Kidney epithelial cell (primary cell): ENCODE results near the gene HEG1. TPM values are rescaled to one million over a fixed set of nuclear protein-coding genes. Genes with fewer than 3 reads are reported as not detected.

Source experiments
- DNase-seq: peaks from one replicate; pipeline ENCODE4 v3.0.0-alpha.2; 2010; ENCODE audit warnings: low read depth
- H3K27me3 ChIP-seq: 2 replicates; pipeline ENCODE4 v1.6.0; 2011; ENCODE audit warnings: low read length; ENCODE audit not compliant: control insufficient read depth, insufficient read depth
- H3K36me3 ChIP-seq: 2 replicates; pipeline ENCODE4 v1.5.1; 2011; ENCODE audit warnings: low read length; ENCODE audit not compliant: control insufficient read depth, insufficient read depth
- H3K4me3 ChIP-seq: 2 replicates; pipeline ENCODE4 v1.5.1; 2011; ENCODE audit warnings: low read depth, mild to moderate bottlenecking, control low read depth, low read length
- total RNA-seq: library from RNA; depleted of rRNA; stranded (reverse); fragments of >200 nt; gene quantifications from 2 replicates; pipeline ENCODE4 v1.2.3, GENCODE V29; 2015
- TF ChIP-seq, protein P1 (sequence below): IDR thresholded peaks from 2 replicates; pipeline ENCODE4 v1.5.1; 2011; ENCODE audit warnings: mild to moderate bottlenecking, moderate library complexity, low read length, control low read depth, inconsistent platforms; ENCODE audit not compliant: insufficient read depth, poor library complexity, severe bottlenecking

HEG1 gene
- total RNA-seq, 1 donor from 2014 or later, result 17.4 TPM

DNA sequence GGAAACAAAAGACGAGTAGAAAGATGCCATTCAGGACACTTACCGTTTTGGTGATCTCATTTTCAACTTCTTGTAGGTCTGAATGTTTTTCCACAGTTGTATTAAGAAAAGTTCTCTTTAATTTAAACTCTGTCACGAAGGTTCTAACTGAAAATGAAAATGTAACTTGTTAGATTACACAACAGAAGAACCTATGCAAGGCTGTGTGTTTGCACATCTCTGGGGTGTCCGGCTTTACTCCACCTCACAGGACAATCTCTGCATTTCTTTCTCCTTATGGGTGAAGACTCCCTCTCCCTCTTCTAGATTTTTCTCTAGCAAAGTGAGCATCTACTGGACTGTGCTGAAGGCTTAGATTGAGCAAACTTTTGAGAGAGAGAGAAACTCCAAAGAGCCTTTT, 50.6 kb downstream of the HEG1 start:
- H3K4me3 ChIP-seq, result no peak overlapping the region
- no peaks in the 10 kb centered on the region for H3K27me3 ChIP-seq
- TF ChIP-seq, protein P1, sequence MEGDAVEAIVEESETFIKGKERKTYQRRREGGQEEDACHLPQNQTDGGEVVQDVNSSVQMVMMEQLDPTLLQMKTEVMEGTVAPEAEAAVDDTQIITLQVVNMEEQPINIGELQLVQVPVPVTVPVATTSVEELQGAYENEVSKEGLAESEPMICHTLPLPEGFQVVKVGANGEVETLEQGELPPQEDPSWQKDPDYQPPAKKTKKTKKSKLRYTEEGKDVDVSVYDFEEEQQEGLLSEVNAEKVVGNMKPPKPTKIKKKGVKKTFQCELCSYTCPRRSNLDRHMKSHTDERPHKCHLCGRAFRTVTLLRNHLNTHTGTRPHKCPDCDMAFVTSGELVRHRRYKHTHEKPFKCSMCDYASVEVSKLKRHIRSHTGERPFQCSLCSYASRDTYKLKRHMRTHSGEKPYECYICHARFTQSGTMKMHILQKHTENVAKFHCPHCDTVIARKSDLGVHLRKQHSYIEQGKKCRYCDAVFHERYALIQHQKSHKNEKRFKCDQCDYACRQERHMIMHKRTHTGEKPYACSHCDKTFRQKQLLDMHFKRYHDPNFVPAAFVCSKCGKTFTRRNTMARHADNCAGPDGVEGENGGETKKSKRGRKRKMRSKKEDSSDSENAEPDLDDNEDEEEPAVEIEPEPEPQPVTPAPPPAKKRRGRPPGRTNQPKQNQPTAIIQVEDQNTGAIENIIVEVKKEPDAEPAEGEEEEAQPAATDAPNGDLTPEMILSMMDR, result no peak
- no peak for DNase-seq
- peaks cover 3% of the 10 kb centered on the region for H3K36me3 ChIP-seq

DNA sequence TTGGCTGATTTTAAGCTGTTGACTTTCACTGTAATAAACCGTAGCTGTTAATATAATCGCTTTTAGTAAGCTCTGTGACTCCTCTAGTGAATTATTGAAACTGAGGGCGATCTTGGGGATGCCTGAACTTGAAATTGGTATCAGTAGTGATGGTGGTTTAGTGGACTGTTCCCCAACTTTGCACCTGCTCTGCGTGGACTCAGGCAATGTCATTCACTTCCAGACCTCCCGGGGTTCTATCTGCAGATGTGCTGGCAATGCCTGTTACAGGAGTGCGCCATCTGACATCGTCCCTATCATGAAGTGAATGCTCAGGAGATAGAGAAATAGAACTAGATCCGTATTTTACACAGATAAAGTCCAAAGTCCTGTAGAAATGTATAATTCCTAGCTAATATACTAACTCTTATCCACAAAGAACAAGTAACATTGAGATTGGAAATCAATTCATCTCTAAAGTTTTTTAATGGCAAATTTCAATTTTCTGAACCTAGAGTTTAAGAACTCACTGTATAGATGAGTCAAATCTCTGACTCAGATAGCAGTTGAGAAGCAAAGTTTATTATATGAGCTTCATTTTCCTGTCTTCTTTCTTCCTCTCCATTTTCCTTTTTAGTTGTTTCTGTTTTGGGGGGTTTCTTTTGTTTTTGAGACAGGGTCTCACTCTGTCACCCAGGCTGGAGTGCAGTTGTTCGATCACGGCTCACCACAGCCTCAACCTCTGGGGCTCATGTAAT, 51.8 kb downstream of the HEG1 start:
- TF ChIP-seq, protein P1, result no peak
- peaks cover 3% of the 10 kb centered on the region for H3K36me3 ChIP-seq
- DNase-seq, result no peak
- no peaks in the 10 kb centered on the region for H3K27me3 ChIP-seq
- H3K4me3 ChIP-seq, result no peak overlapping the region

DNA sequence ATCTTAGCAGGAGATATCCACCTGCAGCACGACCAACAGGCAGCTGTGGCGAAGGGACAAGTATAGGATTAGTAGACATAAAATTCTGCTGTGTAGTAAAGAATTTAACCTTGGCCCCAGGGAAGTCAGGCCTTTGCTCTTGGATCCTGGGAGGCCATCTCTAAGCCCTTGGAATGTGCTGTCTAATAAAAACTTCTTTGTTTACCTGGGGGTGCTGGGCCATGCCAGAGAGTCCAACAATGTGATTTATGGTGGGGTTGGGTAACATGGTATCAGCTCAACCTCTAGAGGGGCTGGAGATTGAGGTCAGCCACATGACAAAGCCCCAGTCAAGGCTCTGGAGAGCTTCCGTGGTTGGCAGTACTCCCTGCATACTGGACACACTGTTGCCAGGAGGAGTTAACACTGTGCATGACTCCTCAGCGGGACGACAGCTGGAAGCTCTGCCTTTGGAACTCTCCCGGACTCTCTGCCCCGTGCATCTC, 52.4 kb downstream of the HEG1 start:
- Histone ChIP-seq H3K27me3 (no peaks in the 10 kb centered on the region), H3K36me3 (peaks cover 3% of the 10 kb centered on the region), H3K4me3 (no peak overlapping the region)
- TF ChIP-seq, protein P1, result no peak
- DNase-seq, result no peak

DNA sequence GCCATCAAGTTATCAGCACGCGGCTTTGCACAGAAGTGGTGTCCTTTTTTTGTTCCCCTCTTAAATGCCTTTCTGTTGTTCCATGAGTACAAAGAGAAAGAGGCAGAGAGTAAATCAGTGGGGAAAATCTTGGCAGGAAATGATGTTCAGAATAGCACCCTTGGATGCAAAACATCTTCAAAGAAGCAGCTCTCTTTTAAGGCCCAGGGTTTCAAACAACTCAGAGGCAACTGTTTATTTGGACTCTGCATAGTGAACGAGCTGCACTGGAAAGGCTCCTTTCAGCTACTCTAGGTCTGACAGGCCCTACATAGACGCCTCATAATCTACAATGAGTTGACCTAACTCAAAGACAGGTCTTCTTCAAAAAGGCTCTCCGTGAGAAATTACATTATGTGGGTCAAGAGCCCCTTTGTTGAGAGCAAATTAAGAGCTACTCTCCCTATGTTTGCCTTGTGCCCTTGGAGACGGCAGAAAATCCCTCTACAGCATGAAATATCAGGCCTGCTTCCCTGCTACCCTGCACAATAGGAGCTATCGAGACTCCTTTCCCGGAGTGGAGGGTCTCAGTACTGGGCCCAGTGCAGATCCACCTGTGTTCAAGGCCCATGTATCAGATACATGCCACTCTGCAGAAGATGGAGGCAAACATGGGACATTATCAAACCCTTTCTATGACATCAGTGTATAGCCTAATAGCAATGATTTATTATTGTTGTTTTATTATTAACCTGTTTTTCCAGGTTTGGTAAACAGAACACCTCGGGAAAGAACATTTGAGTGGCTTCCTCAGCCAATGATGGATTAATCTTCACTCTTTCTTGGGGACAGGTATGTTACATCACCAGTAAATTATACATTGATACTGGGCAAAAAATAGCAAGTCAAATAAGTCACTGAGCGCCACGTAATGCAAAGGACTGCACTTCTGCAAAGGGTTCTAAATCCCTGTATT, 53.1 kb downstream of the HEG1 start:
- TF ChIP-seq, protein P1, result no peak
- H3K36me3 ChIP-seq, result peaks cover 3% of the 10 kb centered on the region
- H3K4me3 ChIP-seq, result no peak overlapping the region
- no peaks in the 10 kb centered on the region for H3K27me3 ChIP-seq
- DNase-seq, result no peak

DNA sequence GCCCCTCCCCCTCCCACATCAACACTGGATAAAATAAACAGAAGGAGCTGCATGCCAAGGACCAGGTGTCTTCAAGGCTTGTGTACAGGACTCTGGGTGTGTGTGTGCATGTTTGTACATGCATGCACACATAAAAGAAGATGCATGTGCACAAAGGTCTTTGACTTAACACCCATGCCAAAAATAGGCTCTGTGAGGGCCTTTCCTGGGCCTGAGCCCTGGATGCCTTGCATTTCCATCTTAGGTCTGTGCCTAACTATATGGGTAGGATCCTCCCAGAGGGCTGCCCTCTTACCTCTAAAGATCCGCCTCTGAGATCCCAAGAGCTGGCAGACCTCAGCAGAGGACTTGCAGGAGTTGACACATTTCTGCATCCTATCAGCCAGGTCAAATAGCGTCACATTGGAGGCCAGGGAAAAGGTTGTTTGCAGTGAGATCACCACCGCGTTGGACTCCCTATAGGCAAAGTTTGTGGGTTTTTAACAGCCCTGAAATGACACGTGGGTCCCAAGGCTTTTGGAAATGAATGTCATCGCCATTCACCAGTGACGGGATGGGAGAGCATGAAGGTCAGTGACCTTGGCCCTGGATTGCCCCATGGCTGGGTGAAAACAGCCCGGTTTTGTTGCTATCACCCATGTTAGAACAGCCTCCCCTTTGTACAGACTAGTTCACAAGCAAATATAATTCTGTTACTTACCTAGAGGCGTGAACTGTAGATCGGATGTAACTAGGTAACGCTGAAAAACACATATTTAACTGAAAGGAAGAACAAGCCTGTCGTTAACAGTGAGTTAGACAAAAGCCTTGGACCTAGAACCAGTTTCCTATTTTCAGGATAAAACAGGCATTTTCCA, 54.0 kb downstream of the HEG1 start:
- no peak for DNase-seq
- TF ChIP-seq, protein P1, result no peak
- Histone ChIP-seq H3K27me3 (no peaks in the 10 kb centered on the region), H3K36me3 (peaks cover 3% of the 10 kb centered on the region), H3K4me3 (no peak overlapping the region)
